ENCODE results near the gene MOCOS. TPM values are rescaled to one million over a fixed set of nuclear protein-coding genes. Genes with fewer than 3 reads are reported as not detected.

MOCOS gene
- polyA plus RNA-seq, 1 donor (not counting 4 experiments of a cell fraction or from before 2014, with no cell fraction given) = 2.8 TPM

DNA sequence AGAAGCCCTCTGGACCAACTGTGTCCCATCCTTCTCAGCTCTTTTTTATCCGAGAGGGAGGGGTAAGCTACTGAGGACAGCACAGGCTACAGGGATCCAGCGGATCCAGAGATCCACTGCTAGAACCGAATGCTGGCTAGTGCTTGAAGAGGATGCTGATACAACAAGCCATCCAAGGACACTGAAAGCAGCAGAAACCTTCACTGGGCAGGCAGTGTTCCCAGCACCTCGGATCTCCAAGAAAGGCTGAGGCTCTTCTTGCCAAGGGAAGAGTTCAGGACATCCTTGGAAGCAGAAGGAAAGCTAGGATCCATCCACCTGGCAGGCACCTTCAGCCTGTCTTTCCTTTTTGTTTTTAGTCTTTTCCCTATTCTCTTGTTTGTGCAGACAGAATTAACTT, 97.0 kb downstream of the MOCOS start:
- Histone ChIP-seq H3K4me1 (ENCODE audit: control insufficient read depth, extremely low read depth, insufficient read depth, low read length) (no peaks in the 10 kb centered on the region), H3K27ac (ENCODE audit: control insufficient read depth, insufficient read depth, low read length) (no peak overlapping the region), H4K20me1 (ENCODE audit: control insufficient read depth, extremely low read depth, insufficient read depth, low read length) (no peaks in the 10 kb centered on the region), H3K27me3 (ENCODE audit: control insufficient read depth, extremely low read depth, insufficient read depth, low read length) (peaks cover 8% of the 10 kb centered on the region), H3K4me3 (ENCODE audit: control insufficient read depth in 2 of 3, extremely low read depth in 1 of 3, insufficient read depth in 2 of 3, low read depth in 1 of 3, low read length in 3 of 3) (no peak overlapping the region), H3K9ac (ENCODE audit: control insufficient read depth, extremely low read depth, insufficient read depth, low read length) (no peak overlapping the region), H2AFZ (ENCODE audit: control insufficient read depth, low read length) (no peak overlapping the region), H3K9me3 (ENCODE audit: control insufficient read depth, low read depth, low read length) (no peaks in the 10 kb centered on the region), H3K4me2 (ENCODE audit: control insufficient read depth, extremely low read depth, insufficient read depth, low read depth, low read length) (no peak overlapping the region), H3K36me3 (ENCODE audit: control insufficient read depth in 2 of 2, extremely low read depth in 1 of 2, insufficient read depth in 2 of 2, low read length in 2 of 2) (no peaks in the 10 kb centered on the region), H3K9me1 (ENCODE audit: control insufficient read depth, extremely low read depth, insufficient read depth, low read length) (no peaks in the 10 kb centered on the region), H3K79me2 (ENCODE audit: control insufficient read depth, insufficient read depth, low read length) (no peaks in the 10 kb centered on the region)
- dilution Hi-C loops (cut with MboI; ENCODE audit: extremely low pct_ligation_motif_present, low sequenced_read_pairs) = no loop called here
- TF ChIP-seq EZH2 (IDR thresholded peaks at IDR 0.05; ENCODE audit: low read length) = no peak
- TF ChIP-seq, protein P1, sequence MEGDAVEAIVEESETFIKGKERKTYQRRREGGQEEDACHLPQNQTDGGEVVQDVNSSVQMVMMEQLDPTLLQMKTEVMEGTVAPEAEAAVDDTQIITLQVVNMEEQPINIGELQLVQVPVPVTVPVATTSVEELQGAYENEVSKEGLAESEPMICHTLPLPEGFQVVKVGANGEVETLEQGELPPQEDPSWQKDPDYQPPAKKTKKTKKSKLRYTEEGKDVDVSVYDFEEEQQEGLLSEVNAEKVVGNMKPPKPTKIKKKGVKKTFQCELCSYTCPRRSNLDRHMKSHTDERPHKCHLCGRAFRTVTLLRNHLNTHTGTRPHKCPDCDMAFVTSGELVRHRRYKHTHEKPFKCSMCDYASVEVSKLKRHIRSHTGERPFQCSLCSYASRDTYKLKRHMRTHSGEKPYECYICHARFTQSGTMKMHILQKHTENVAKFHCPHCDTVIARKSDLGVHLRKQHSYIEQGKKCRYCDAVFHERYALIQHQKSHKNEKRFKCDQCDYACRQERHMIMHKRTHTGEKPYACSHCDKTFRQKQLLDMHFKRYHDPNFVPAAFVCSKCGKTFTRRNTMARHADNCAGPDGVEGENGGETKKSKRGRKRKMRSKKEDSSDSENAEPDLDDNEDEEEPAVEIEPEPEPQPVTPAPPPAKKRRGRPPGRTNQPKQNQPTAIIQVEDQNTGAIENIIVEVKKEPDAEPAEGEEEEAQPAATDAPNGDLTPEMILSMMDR (optimal IDR thresholded peaks at IDR 0.05 in 1 of 3, IDR thresholded peaks at IDR 0.05 in 1 of 3, conservative IDR thresholded peaks at IDR 0.05 in 1 of 3; ENCODE audit: extremely low read depth in 1 of 3, insufficient read depth in 2 of 3, low read length in 3 of 3) = no peak
- peak; percentile 48 for FAIRE-seq
- no peak for DNase-seq (ENCODE audit: low read depth, low spot score)

DNA sequence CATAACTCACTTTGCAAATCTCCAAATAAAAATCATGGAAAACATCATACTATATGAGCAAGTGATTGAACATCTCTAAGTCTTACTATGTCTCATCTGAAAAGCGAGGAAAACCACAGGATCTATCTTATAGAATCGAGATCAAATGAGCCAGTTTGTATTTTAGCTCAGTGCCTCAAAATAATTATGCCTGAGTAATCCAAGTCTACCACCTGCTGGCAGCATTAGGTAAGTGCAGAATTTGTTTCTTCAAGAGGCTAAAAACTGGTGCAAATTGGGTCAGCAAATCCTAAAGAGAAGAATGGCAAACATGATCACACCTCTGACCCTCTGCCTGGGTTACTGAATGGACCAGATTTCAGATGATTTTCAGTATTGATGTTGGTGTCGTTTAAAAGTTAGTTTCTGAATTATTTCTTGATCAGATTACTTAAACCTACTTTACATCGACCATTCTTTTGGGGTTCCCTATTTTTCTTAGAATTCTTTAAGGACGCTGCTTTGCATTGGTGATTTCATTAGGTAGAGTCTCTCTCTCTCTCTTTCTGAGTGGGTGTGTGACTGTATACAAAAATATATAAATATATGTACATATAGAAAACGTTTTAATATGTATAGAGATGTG, 97.5 kb downstream of the MOCOS start:
- Histone ChIP-seq H4K20me1 (ENCODE audit: control insufficient read depth, extremely low read depth, insufficient read depth, low read length) (no peaks in the 10 kb centered on the region), H3K4me1 (ENCODE audit: control insufficient read depth, extremely low read depth, insufficient read depth, low read length) (no peaks in the 10 kb centered on the region), H3K9me3 (ENCODE audit: control insufficient read depth, low read depth, low read length) (peaks cover 1% of the 10 kb centered on the region), H3K27me3 (ENCODE audit: control insufficient read depth, extremely low read depth, insufficient read depth, low read length) (peaks cover 8% of the 10 kb centered on the region), H3K79me2 (ENCODE audit: control insufficient read depth, insufficient read depth, low read length) (no peaks in the 10 kb centered on the region), H3K4me3 (ENCODE audit: control insufficient read depth in 2 of 3, extremely low read depth in 1 of 3, insufficient read depth in 2 of 3, low read depth in 1 of 3, low read length in 3 of 3) (no peak overlapping the region), H3K27ac (ENCODE audit: control insufficient read depth, insufficient read depth, low read length) (no peak overlapping the region), H3K36me3 (ENCODE audit: control insufficient read depth in 2 of 2, extremely low read depth in 1 of 2, insufficient read depth in 2 of 2, low read length in 2 of 2) (no peaks in the 10 kb centered on the region), H2AFZ (ENCODE audit: control insufficient read depth, low read length) (no peak overlapping the region), H3K4me2 (ENCODE audit: control insufficient read depth, extremely low read depth, insufficient read depth, low read depth, low read length) (no peak overlapping the region), H3K9ac (ENCODE audit: control insufficient read depth, extremely low read depth, insufficient read depth, low read length) (no peak overlapping the region), H3K9me1 (ENCODE audit: control insufficient read depth, extremely low read depth, insufficient read depth, low read length) (no peaks in the 10 kb centered on the region)
- dilution Hi-C loops (cut with MboI; ENCODE audit: extremely low pct_ligation_motif_present, low sequenced_read_pairs) = no loop called here
- no peak for DNase-seq (ENCODE audit: low read depth, low spot score)
- TF ChIP-seq EZH2 (IDR thresholded peaks at IDR 0.05; ENCODE audit: low read length) = no peak
- TF ChIP-seq, protein P1 (optimal IDR thresholded peaks at IDR 0.05 in 1 of 3, IDR thresholded peaks at IDR 0.05 in 1 of 3, conservative IDR thresholded peaks at IDR 0.05 in 1 of 3; ENCODE audit: extremely low read depth in 1 of 3, insufficient read depth in 2 of 3, low read length in 3 of 3) = peak; percentile 45 to 74 (median 73)
- FAIRE-seq = peak; percentile 97

Data from keratinocyte (primary cell).